DOHH2 (cell line): Measurements from ENCODE around the gene TMTC2.

Source experiments
- EZH2phosphoT487 ChIP-seq: fragments of 200-600 bp; sonication (generic); IDR thresholded peaks from 2 replicates; pipeline ENCODE4 v1.6.1; 2017; ENCODE audit warnings: borderline replicate concordance, mild to moderate bottlenecking, antibody characterized with exemption, low read length, moderate library complexity, mixed read lengths
- TF ChIP-seq, protein P1 (sequence below): fragments of 200-600 bp; sonication (generic); IDR thresholded peaks from one replicate; pipeline ENCODE4 v1.5.1; 2014; ENCODE audit warnings: antibody characterized with exemption, mild to moderate bottlenecking, low read depth, low read length; ENCODE audit not compliant: poor library complexity, severe bottlenecking

DNA sequence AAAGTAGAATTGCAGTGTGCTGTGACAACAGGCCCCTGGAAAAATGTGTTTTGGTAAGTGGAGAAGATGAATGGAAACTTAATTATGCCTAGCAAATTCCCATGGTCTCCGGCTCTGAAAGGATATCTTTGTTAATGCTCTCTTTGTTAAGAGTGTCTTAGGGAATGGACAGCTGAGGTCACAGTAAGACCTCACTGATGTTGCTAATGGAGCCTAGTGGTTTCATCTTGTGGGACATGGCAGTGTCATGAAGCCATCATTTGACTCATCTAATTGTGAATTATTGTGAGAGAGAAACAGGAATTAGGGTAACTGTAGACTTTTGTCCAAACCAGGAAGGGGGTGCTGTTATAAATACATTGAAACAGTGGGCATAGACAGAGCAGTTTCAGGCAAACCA, 330.3 kb downstream of the TMTC2 start:
- TF ChIP-seq, protein P1, sequence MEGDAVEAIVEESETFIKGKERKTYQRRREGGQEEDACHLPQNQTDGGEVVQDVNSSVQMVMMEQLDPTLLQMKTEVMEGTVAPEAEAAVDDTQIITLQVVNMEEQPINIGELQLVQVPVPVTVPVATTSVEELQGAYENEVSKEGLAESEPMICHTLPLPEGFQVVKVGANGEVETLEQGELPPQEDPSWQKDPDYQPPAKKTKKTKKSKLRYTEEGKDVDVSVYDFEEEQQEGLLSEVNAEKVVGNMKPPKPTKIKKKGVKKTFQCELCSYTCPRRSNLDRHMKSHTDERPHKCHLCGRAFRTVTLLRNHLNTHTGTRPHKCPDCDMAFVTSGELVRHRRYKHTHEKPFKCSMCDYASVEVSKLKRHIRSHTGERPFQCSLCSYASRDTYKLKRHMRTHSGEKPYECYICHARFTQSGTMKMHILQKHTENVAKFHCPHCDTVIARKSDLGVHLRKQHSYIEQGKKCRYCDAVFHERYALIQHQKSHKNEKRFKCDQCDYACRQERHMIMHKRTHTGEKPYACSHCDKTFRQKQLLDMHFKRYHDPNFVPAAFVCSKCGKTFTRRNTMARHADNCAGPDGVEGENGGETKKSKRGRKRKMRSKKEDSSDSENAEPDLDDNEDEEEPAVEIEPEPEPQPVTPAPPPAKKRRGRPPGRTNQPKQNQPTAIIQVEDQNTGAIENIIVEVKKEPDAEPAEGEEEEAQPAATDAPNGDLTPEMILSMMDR, result no peak
- no peak for TF ChIP-seq EZH2phosphoT487
